Bronchial epithelial cell (primary cell): ENCODE data around the gene BLMH. TPM values are rescaled to one million over a fixed set of nuclear protein-coding genes. Genes with fewer than 3 reads are reported as not detected.

Experiments used
- DNase-seq: peaks from one replicate; pipeline ENCODE4 v3.0.0-alpha.2; 2010; ENCODE audit warnings: low read depth
- FAIRE-seq: peaks from 2 replicates; lab custom pipeline; 2011; peaks lifted over from hg19 to GRCh38; lab: Jason Lieb, UNC
- H3K27me3 ChIP-seq: 2 replicates; pipeline ENCODE4 v1.5.1; 2011; ENCODE audit warnings: low read length; ENCODE audit not compliant: control insufficient read depth, insufficient read depth
- H3K36me3 ChIP-seq: 2 replicates; pipeline ENCODE4 v1.5.1; 2011; ENCODE audit warnings: low read length; ENCODE audit not compliant: control insufficient read depth, insufficient read depth
- H3K4me3 ChIP-seq: 2 replicates; pipeline ENCODE4 v1.5.1; 2011; ENCODE audit warnings: mild to moderate bottlenecking, low read depth, low read length, control low read depth
- total RNA-seq: library from RNA; depleted of rRNA; stranded (reverse); fragments of >200 nt; gene quantifications from 2 replicates; pipeline ENCODE4 v1.2.1, GENCODE V29; 2014
- TF ChIP-seq, protein P1 (sequence below): IDR thresholded peaks from 2 replicates; pipeline ENCODE4 v1.5.1; 2011; ENCODE audit warnings: mild to moderate bottlenecking, moderate library complexity, low read length, control low read depth, inconsistent platforms; ENCODE audit not compliant: insufficient read depth, severe bottlenecking

Gene BLMH
- total RNA-seq, 1 donor from 2014 or later = 19.0 TPM

DNA sequence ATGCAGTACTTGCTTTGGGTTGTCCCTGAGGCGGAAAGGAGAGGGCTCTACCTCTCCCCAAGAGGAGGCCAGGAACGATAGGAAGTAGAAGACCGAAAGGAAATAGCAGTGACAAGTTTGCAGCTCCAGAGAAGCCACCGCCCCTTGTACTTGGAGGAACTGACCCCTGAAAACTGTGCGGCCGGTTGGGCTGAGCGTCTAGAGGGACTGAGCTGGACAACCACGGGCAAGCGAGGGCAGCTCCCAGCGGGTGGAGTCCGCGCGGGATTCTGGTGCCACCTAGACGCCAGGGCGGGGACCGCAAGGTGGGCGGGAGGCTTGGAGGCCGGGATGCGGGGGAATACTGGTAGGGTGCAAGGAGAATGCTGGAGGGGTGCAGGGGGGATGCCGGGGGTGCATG is 55.0 kb downstream of the BLMH start:
- H3K27me3 ChIP-seq = peaks cover 32% of the 10 kb centered on the region

DNA sequence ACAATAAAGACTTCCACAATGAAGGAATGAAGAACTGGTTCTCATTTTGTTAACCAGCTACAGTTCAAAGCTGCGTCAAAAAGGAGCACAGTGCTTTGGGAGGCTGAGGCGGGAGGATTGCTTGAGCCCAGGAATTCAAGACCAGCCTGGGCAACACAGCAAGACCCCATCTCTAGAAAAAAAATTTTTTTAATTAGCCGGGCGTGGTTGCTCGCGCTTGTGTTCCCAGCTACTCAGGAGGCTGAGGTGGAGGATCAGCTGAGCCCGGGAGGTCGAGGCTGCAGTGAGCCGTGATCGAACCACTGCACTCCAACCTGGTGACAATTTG is 55.5 kb downstream of the BLMH start:
- TF ChIP-seq, protein P1, sequence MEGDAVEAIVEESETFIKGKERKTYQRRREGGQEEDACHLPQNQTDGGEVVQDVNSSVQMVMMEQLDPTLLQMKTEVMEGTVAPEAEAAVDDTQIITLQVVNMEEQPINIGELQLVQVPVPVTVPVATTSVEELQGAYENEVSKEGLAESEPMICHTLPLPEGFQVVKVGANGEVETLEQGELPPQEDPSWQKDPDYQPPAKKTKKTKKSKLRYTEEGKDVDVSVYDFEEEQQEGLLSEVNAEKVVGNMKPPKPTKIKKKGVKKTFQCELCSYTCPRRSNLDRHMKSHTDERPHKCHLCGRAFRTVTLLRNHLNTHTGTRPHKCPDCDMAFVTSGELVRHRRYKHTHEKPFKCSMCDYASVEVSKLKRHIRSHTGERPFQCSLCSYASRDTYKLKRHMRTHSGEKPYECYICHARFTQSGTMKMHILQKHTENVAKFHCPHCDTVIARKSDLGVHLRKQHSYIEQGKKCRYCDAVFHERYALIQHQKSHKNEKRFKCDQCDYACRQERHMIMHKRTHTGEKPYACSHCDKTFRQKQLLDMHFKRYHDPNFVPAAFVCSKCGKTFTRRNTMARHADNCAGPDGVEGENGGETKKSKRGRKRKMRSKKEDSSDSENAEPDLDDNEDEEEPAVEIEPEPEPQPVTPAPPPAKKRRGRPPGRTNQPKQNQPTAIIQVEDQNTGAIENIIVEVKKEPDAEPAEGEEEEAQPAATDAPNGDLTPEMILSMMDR = no peak
- DNase-seq = no peak
- no peaks in the 10 kb centered on the region for H3K36me3 ChIP-seq
- no peak overlapping the region for H3K4me3 ChIP-seq
- peaks cover 32% of the 10 kb centered on the region for H3K27me3 ChIP-seq
- no peak for FAIRE-seq

More for the DNA sequence above, 55.0 kb downstream of the BLMH start:
- TF ChIP-seq, protein P1 = peak; percentile 64
- Histone ChIP-seq H3K36me3 (no peaks in the 10 kb centered on the region), H3K4me3 (no peak overlapping the region)
- DNase-seq (peak; percentile 19), FAIRE-seq (no peak)

DNA sequence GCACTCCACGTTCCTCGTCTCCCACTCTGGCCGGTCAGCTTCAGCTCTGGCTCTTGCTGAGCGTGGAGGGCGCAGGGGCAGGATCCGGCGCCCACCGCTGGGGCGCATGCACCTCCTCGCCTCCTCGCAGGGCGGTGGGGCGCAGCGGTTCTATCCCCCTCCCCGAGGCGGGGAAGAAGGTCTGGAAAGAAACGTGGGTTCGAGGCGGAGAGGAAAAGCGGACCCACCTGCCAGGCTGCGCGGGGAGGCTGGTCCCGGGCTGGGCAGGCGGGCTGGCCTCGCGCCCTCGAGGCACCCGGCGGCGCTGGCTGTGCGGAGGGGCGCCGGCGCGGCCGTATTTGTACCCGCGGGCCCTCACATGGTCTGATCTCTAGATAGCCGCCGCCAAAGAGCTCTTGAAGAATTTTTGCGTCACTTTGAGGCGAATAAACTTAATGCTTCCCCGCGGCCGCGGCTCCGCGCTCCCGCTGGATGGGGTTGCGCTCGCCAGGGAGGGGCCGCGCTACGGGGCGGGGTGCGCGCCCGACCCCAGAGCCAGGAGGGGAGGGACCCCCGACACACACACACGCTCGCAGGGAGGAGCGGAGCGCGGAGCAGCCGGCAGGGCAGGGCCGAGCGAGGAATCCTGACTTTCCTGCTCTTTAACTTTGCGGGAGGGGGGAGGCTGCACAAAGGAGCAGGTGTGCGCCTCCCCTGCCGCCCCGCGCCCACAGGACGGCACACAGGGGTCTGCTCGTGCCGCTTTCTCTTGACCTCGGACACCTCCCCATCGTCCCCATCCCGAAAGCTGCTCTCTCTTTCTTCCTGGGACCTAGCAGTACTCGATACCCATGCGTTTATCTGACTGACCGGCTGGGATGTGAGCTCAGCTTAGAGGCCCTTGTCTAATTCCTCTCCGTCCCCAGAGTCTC is 56.1 kb downstream of the BLMH start, which contains the start of gene SLC6A4:
TSS of gene SLC6A4 (minus strand) at position 312 of the 911 bp plus-strand sequence. CDS start 13,739 bp downstream, outside the sequence.
- DNase-seq (no peak), FAIRE-seq (no peak)
- Histone ChIP-seq H3K27me3 (peaks cover 32% of the 10 kb centered on the region), H3K36me3 (no peaks in the 10 kb centered on the region), H3K4me3 (peak within 1 kb of the TSS; percentile 31)
- TF ChIP-seq, protein P1 = no peak

DNA sequence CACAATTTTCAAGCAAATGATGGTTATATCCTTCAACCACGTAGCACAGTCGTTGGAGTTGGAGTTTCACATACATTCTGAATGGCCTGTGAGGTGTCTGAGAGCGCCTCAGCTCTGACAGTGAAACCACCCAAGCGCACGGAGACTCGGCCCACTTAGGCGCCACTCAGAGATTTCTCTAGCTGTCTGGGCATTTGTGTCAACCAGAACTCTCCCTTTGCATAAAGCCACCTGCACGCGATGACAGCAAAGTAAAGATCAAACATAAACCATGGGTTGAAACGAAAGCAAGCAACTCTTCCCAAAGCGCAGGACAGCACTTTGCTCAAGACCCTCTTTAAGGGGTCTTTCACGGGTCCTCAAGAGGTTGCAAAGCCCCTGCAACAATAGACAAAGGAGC is 56.8 kb downstream of the BLMH start:
- no peak for DNase-seq
- Histone ChIP-seq H3K36me3 (no peaks in the 10 kb centered on the region), H3K27me3 (peaks cover 32% of the 10 kb centered on the region), H3K4me3 (peak overlapping the region; percentile 31)
- TF ChIP-seq, protein P1 = no peak
- FAIRE-seq = no peak

DNA sequence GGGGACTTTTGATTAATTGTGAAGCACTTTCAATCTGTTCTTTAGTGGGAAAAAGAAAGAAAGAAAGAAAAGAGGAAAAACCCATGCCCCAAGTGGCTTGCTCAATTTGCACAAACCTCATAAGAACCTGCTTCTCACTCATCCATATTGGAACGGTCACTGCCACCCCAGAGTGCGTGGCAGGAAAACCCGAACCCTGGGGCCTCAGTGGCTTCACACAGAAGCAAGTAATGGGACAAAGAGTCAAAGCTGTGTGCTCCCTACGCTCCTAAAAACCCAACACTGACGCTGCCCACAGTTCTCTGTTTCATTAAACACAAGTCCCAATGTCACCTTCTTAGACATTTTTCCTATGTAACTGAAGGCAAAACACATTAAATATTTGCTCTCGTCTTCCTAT is 57.4 kb downstream of the BLMH start:
- peaks cover 32% of the 10 kb centered on the region for H3K27me3 ChIP-seq
- H3K4me3 ChIP-seq = no peak overlapping the region
- TF ChIP-seq, protein P1 = no peak
- DNase-seq (no peak), FAIRE-seq (no peak)
- H3K36me3 ChIP-seq = no peaks in the 10 kb centered on the region
